T-helper 1 cell (primary cell): ENCODE data around the gene TAP1.

Experiments
- DNase-seq, 5 donors: peaks; one replicate each; pipeline ENCODE4 v3.0.0-alpha.2; 2012 to 2020

TAP1 gene

GRCh38 chr6:32858194-32858593 lies 4.7 kb upstream of the TAP1 start:
- DNase-seq, result no peak

DNA sequence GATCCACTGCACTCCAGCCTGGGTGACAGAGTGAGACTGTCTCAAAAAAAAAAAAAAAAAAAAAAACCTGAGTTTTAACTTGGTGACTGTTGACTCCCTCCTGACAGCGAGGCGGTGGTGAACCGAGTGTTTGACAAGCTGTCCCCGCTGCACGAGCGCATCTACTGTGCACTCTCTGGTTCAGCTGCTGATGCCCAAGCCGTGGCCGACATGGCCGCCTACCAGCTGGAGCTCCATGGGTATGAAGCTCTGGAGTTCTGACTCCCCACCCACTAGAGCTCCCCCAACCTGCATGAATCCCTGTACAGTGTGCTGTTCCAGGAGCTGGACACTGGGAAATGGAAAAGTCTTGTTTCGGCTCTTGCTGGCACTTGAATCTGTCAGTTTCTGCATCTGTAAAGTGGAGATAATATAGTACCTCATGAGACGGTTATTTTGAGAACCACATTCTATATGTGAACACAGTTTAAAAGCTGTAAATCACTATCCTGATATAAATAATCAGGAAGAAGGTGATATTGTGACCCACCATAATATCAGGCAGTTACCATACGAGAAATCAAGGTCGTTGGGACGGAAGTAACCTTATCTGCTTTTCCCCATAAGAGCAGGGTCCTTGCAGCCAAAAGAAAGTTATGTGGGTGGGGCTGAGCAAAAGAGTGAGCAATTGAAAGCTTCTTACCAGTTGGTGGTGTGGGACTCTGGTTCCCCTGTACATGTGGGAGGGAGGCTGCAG lies 3.8 kb upstream of the TAP1 start:
- DNase-seq, result no peak

GRCh38 chr6:32855467-32856174 lies 2.1 kb upstream of the TAP1 start:
- DNase-seq, result no peak

- DNase-seq, result peak in 4 of 5 donors; percentile 34 to 72 (median 46)
Observed at GRCh38 chr6:32854376-32855178, 1.1 kb upstream of the TAP1 start.

- DNase-seq, result peak; percentile 25 to 56 (median 47)
Observed at GRCh38 chr6:32852844-32853540, 512 bp downstream of the TAP1 start.

GRCh38 chr6:32852018-32852843 lies 1.3 kb downstream of the TAP1 start:
- DNase-seq, result no peak

GRCh38 chr6:32851025-32851424 lies 2.5 kb downstream of the TAP1 start:
- DNase-seq, result no peak

DNA sequence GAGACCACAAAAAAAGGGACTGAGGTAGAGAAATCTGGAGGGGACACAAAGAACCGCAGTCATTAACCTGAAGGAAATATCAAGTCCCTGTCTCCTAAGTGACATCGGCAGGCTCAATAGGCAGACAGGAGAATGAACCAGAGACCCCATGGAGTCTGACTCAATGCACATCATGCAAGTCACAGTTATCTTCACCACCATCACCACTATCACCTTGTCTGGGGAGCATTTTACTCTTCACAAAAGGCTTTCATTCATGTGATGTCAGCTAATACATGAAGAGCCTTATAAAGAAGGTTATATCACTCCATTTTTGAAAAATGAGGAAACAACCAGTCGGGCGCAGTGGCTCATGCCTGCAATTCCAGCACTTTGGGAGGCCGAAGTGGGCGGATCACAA lies 4.4 kb downstream of the TAP1 start:
- no peak for DNase-seq

DNA sequence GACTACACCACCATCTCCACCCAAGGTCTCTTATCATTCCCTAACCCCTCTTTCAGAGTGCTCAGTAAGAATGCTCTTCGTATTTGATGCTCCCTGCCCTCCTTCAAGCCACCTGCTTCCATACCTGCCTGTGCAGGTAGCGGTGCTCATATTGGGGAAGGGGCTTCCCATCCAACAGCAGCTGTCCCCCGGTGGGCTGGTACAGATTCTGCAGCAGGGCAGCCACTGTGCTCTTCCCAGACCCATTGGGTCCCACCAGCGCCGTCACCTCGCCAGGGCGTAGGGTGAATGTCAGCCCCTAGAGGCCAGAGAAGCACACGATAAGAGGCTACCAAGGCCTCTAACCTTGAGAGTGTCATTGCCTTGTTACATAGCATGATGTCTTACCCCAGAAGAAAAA lies 5.7 kb downstream of the TAP1 start:
- DNase-seq, result no peak

GRCh38 chr6:32847004-32847403 lies 6.5 kb downstream of the TAP1 start:
- DNase-seq, result no peak

DNA sequence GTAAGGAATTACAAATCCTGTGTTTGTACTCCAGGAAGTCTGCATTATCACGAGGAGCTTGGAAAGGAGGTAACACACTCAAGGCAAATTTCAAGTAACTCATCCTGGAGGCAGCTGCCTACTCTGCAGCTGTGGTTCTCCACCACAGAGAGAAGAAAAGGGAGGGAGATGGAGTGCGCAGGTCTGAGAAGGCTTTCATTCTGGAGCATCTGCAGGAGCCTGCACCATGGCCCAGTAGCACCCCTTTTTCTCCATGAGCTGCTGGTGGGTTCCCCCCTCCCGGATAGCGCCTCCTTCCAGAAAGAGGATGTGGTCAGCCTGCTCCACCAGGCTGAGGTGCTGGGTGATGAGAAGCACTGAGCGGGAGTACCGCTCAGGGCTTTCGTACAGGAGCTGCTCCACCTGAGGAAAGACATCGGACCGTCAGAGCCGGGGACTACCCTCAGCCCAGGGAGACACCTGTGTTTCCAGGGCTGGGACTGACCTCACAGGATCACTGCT lies 8.1 kb downstream of the TAP1 start:
- peak in 2 of 5 donors; percentile 36 to 71 for DNase-seq

DNA sequence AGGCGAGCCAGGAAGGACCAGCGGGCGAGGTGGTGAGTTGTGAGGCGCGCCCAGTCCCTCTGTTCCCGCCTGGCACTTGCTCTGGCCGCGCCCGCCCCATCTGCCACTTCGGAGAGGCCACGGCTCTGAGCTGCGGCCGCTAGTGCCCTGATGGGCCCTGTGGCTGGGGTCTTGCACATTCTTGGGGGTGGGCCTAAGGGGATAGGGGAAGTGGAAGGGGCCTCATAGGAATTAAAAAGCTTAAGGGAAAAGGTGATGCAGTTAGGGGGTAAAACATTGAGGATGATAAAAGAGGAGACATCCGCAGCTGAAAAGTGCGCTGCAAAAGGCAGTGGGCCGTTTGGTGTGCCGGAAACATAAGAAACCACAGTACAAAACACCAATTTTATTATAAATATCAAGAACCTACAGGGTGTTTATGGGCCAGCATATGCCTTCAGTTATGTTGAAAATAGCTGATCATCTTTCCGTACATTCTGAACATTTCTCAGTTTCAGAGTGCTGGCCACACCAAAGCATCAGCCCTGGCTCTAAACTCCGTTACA lies 8.6 kb downstream of the TAP1 start:
- no peak for DNase-seq

GRCh38 chr6:32843979-32844838 lies 9.3 kb downstream of the TAP1 start, which contains the start of gene PSMB8:
TSS of gene PSMB8 (minus strand) at chr6:32844047. CDS start at chr6:32843996, 51 bp downstream.
- peak; percentile 89 to 99 (median 96) for DNase-seq

GRCh38 chr6:32843331-32843978 lies 10.0 kb downstream of the TAP1 start:
- DNase-seq, result no peak

DNA sequence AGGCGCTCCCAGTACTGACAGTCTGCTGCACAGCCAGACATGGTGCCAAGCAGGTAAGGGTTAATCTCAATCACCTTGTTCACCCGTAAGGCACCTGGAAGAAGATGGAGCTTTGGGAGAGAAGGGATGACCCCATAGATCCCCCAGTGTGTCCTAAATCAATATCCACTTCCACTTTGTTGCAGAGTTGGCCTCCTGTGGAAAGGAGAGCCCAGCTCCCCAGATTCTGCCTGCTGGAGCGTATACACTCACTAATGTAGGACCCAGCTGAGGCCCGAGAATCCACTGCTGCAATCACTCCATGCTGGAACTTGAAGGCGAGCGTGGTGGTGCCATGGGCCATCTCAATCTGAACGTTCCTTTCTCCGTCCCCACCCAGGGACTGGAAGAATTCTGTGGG lies 10.8 kb downstream of the TAP1 start:
- DNase-seq, result no peak

DNA sequence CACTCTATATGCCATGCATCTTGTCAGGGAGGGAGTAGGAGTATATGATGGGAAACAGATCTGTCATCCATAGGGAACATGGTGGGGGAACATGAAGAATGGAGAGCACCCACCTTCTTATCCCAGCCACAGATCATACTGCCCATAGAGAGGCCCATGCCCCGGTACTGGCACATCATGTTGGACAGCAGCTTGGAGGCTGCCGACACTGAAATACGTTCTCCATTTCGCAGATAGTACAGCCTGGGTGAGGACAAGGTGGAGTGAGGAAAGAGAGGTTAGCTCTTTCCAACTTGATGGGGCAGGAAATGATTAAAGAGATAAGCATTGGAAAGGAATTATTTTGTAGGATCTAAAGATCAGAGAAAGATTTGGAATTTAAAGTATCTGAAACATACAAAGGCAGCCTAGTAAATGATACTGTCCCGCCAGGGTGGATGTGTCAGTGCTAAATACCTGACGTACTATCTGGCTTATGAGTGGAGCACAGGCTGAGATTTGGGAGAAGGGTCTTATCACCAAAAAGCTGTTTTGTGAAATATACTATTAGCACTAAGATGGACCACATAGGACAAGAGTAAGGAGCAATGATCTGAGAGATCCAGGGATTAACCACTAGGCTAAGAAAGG lies 11.4 kb downstream of the TAP1 start:
- DNase-seq, result no peak

DNA sequence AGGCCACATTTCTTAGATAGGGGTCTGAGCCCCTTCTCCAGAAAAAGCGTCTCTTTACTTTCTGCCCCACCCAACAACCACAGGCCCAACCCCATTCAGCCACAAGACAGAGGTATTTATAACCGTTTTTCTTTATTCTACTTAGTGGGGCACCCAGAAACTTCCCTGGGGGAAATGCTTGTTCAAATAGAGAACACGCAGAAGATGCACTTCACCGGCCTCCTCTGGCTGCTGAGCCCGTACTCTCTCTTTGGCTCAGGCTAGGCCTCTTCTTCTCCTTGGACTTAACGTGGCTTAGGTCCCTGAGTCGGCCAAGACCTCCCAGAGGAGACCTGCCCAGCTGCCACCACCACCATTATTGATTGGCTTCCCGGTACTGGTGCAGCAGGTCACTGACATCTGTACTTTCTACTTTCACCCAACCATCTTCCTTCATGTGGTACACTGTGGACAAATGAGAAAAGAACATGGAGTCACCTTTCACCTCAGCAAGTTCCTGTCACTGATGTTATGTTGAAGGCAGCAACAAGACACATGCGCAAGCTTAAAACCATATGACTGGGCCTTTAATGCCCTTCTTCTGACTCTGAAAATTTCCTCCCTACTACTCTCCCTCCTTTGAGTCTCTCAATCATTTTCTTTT lies 12.8 kb downstream of the TAP1 start:
- peak in 1 of 5 donors; percentile 81 for DNase-seq

- no peak for DNase-seq
Observed at GRCh38 chr6:32839356-32839755, 14.1 kb downstream of the TAP1 start.
